Measurements from ENCODE around the gene OR6P1. TPM values are rescaled to one million over a fixed set of nuclear protein-coding genes. Genes with fewer than 3 reads are reported as not detected.

OR6P1 gene
- polyA plus RNA-seq (2012; ENCODE audit: insufficient read depth, insufficient read length): not detected

- no peak within 1 kb of the TSS for H3K4me3 ChIP-seq (ENCODE audit: low read length)
- DNase-seq (ENCODE audit: low read depth, low spot score): no peak
Observed at GRCh38 chr1:158570480-158570879, at the start of gene OR6P1. TSS of gene OR6P1 (minus strand) at chr1:158570580. CDS start at chr1:158563604, 6,976 bp downstream.

- H3K4me3 ChIP-seq (ENCODE audit: low read length): no peak overlapping the region
- no peak for DNase-seq (ENCODE audit: low read depth, low spot score)
Observed at GRCh38 chr1:158613764-158614163, 43.4 kb upstream of the OR6P1 start.

GRCh38 chr1:158611916-158612315 is 41.5 kb upstream of the OR6P1 start:
- H3K4me3 ChIP-seq (ENCODE audit: low read length): no peak overlapping the region
- no peak for DNase-seq (ENCODE audit: low read depth, low spot score)

GRCh38 chr1:158607296-158607695 is 36.9 kb upstream of the OR6P1 start:
- no peak overlapping the region for H3K4me3 ChIP-seq (ENCODE audit: low read length)
- no peak for DNase-seq (ENCODE audit: low read depth, low spot score)

GRCh38 chr1:158604968-158605367 is 34.6 kb upstream of the OR6P1 start, which contains the start of gene OR10Z1:
TSS of gene OR10Z1 (plus strand) at chr1:158605268. CDS start at chr1:158606439, 1,171 bp downstream.
- no peak within 1 kb of the TSS for H3K4me3 ChIP-seq (ENCODE audit: low read length)
- no peak for DNase-seq (ENCODE audit: low read depth, low spot score)

GRCh38 chr1:158600735-158601134 is 30.4 kb upstream of the OR6P1 start:
- DNase-seq (ENCODE audit: low read depth, low spot score): no peak
- no peak overlapping the region for H3K4me3 ChIP-seq (ENCODE audit: low read length)

- H3K4me3 ChIP-seq (ENCODE audit: low read length): no peak overlapping the region
- DNase-seq (ENCODE audit: low read depth, low spot score): no peak
Observed at GRCh38 chr1:158586942-158587341, 16.6 kb upstream of the OR6P1 start.

- no peak overlapping the region for H3K4me3 ChIP-seq (ENCODE audit: low read length)
- DNase-seq (ENCODE audit: low read depth, low spot score): no peak
Observed at GRCh38 chr1:158583962-158584361, 13.6 kb upstream of the OR6P1 start.

GRCh38 chr1:158579733-158580132 is 9.4 kb upstream of the OR6P1 start, which contains the start of gene OR10X1:
TSS of gene OR10X1 (minus strand) at chr1:158579899. CDS start at chr1:158579899, 0 bp downstream.
- H3K4me3 ChIP-seq (ENCODE audit: low read length): no peak within 1 kb of the TSS
- no peak for DNase-seq (ENCODE audit: low read depth, low spot score)

- DNase-seq (ENCODE audit: low read depth, low spot score): no peak
- H3K4me3 ChIP-seq (ENCODE audit: low read length): no peak overlapping the region
Observed at GRCh38 chr1:158577561-158577960, 7.2 kb upstream of the OR6P1 start.

GRCh38 chr1:158572226-158572625 is 1.8 kb upstream of the OR6P1 start:
- H3K4me3 ChIP-seq (ENCODE audit: low read length): no peak overlapping the region
- no peak for DNase-seq (ENCODE audit: low read depth, low spot score)

GRCh38 chr1:158564608-158565007 is 5.8 kb downstream of the OR6P1 start:
- no peak overlapping the region for H3K4me3 ChIP-seq (ENCODE audit: low read length)
- DNase-seq (ENCODE audit: low read depth, low spot score): no peak

- no peak overlapping the region for H3K4me3 ChIP-seq (ENCODE audit: low read length)
- no peak for DNase-seq (ENCODE audit: low read depth, low spot score)
Observed at GRCh38 chr1:158563853-158564252, 6.5 kb downstream of the OR6P1 start.

- no peak overlapping the region for H3K4me3 ChIP-seq (ENCODE audit: low read length)
- DNase-seq (ENCODE audit: low read depth, low spot score): no peak
Observed at GRCh38 chr1:158559696-158560095, 10.7 kb downstream of the OR6P1 start.

GRCh38 chr1:158554352-158554751 is 16.0 kb downstream of the OR6P1 start, which contains the start of gene OR6Y1:
TSS of gene OR6Y1 (minus strand) at chr1:158554405. CDS start at chr1:158548105, 6,300 bp downstream.
- DNase-seq (ENCODE audit: low read depth, low spot score): no peak

GRCh38 chr1:158552296-158552695 is 18.1 kb downstream of the OR6P1 start:
- no peak for DNase-seq (ENCODE audit: low read depth, low spot score)
- no peak overlapping the region for H3K4me3 ChIP-seq (ENCODE audit: low read length)

More at GRCh38 chr1:158554352-158554751, 16.0 kb downstream of the OR6P1 start, which contains the start of gene OR6Y1:
- H3K4me3 ChIP-seq (ENCODE audit: low read length): no peak within 1 kb of the TSS

- no peak for DNase-seq (ENCODE audit: low read depth, low spot score)
- H3K4me3 ChIP-seq (ENCODE audit: low read length): no peak overlapping the region
Observed at GRCh38 chr1:158547533-158547932, 22.8 kb downstream of the OR6P1 start.

- no peak overlapping the region for H3K4me3 ChIP-seq (ENCODE audit: low read length)
- no peak for DNase-seq (ENCODE audit: low read depth, low spot score)
Observed at GRCh38 chr1:158537609-158538008, 32.8 kb downstream of the OR6P1 start.

GRCh38 chr1:158534496-158534895 is 35.9 kb downstream of the OR6P1 start:
- no peak overlapping the region for H3K4me3 ChIP-seq (ENCODE audit: low read length)
- no peak for DNase-seq (ENCODE audit: low read depth, low spot score)

GRCh38 chr1:158527190-158527815 is 43.1 kb downstream of the OR6P1 start:
- no peak overlapping the region for H3K4me3 ChIP-seq (ENCODE audit: low read length)
- peak; percentile 62 for DNase-seq (ENCODE audit: low read depth, low spot score)

GRCh38 chr1:158521666-158522058 is 48.7 kb downstream of the OR6P1 start:
- no peak overlapping the region for H3K4me3 ChIP-seq (ENCODE audit: low read length)
- no peak for DNase-seq (ENCODE audit: low read depth, low spot score)
